K562 (cell line): ENCODE results near the gene RNF224. TPM values are rescaled to one million over a fixed set of nuclear protein-coding genes. Genes with fewer than 3 reads are reported as not detected.

ENCODE experiments used
- CREM ChIP-seq: IDR thresholded peaks from 2 replicates; pipeline ENCODE4 v1.6.1; 2014; ENCODE audit warnings: antibody characterized with exemption, low read depth
- E2F3 ChIP-seq: fragments of 250-450 bp; sonication (Bioruptor Pico); IDR thresholded peaks from 2 replicates; pipeline ENCODE4 v1.4.0; 2020; ENCODE audit warnings: mild to moderate bottlenecking
- HNRNPK ChIP-seq: fragments of 200-400 bp; formaldehyde crosslinking; IDR thresholded peaks from one replicate; pipeline ENCODE4 v1.6.1; 2018; ENCODE audit warnings: mild to moderate bottlenecking, low read depth, low read length; ENCODE audit not compliant: poor library complexity, severe bottlenecking
- STAG1 ChIP-seq: sonication (generic); formaldehyde crosslinking; IDR thresholded peaks from 2 replicates; pipeline ENCODE4 v1.5.0; 2020; ENCODE audit warnings: missing genetic modification reagents, borderline replicate concordance
- TEAD4 ChIP-seq, 2 experiments: sonication (generic) in 1 of 2; formaldehyde crosslinking in 1 of 2; IDR thresholded peaks; 2 replicates each; pipeline versions ENCODE4 v1.6.1 to v1.8.0; 2012 to 2022; ENCODE audit warnings: borderline replicate concordance in 1 of 2, inconsistent platforms in 1 of 2, low read length in 1 of 2, mild to moderate bottlenecking in 1 of 2, missing genetic modification reagents in 1 of 2
- TSC22D4 ChIP-seq: fragments of 450-650 bp; IDR thresholded peaks from 2 replicates; pipeline ENCODE4 v1.6.1; 2016; ENCODE audit warnings: missing genetic modification characterization, missing biosample characterization, control low read depth
- ZNF57 ChIP-seq: fragments of 450-650 bp; formaldehyde crosslinking; IDR thresholded peaks from 2 replicates; pipeline ENCODE4 v1.4.0; 2020; ENCODE audit warnings: mild to moderate bottlenecking, moderate library complexity
- ZNF584 ChIP-seq: fragments of 200-800 bp; sonication (Bioruptor generic); IDR thresholded peaks from 2 replicates; pipeline ENCODE4 v1.6.1; 2016; ENCODE audit warnings: low read depth, mild to moderate bottlenecking, missing genetic modification characterization, missing compliant biosample characterization
- ZNF668 ChIP-seq: fragments of 250-450 bp; sonication (Bioruptor Pico); IDR thresholded peaks from 2 replicates; pipeline ENCODE4 v1.8.0; 2022; ENCODE audit warnings: mild to moderate bottlenecking, inconsistent platforms
- ZNF699 ChIP-seq: fragments of 250-450 bp; sonication (Bioruptor Pico); IDR thresholded peaks from 2 replicates; pipeline ENCODE4 v1.8.0; 2021; ENCODE audit warnings: mild to moderate bottlenecking, moderate library complexity; ENCODE audit not compliant: insufficient replicate concordance
- ZSCAN29 ChIP-seq: fragments of 450-650 bp; IDR thresholded peaks from 2 replicates; pipeline ENCODE4 v1.6.1; 2017
- polyA plus RNA-seq, 8 experiments: library from polyadenylated mRNA; depleted of rRNA in 4 of 8; stranded (reverse) in 5 of 8; unstranded in 3 of 8; fragments of >200 nt; fragmentation: Nextera tagmentation in 2 of 8; fragmentation: Illumina TruSeq in 1 of 8; extraction: Ambion mirVana in 2 of 8; extraction: Trizol in 1 of 8; gene quantifications; 2 replicates each; pipeline versions ENCODE4 v1.2.1 to v1.2.3, GENCODE V29; 2011 to 2014; ENCODE audit warnings: inconsistent platforms in 1 of 8, missing spikeins in 1 of 8
- total RNA-seq, 7 experiments: library from RNA; depleted of rRNA in 6 of 7; stranded (reverse); fragments of >200 nt in 6 of 7; fragmentation: Illumina TruSeq in 2 of 7; extraction: Trizol in 2 of 7; gene quantifications; 2 replicates each; pipeline versions ENCODE4 v1.2.1 to v1.2.3, GENCODE V29; 2011 to 2021; ENCODE audit warnings: low replicate concordance in 1 of 7
- TF ChIP-seq, protein P1 (sequence below): fragments of 450-650 bp; formaldehyde crosslinking; IDR thresholded peaks from 2 replicates; pipeline ENCODE4 v1.4.0; 2020; ENCODE audit warnings: mild to moderate bottlenecking, moderate library complexity
- TF ChIP-seq, protein P2 (sequence below), 2 experiments: fragments of 450-650 bp in 1 of 2; sonication (generic) in 1 of 2; formaldehyde crosslinking; conservative IDR thresholded peaks; 2 replicates each; pipeline versions ENCODE4 v1.4.0 to v1.8.1; 2020 to 2022; ENCODE audit warnings: mild to moderate bottlenecking in 1 of 2, missing genetic modification reagents in 1 of 2
- TF ChIP-seq, protein P3 (sequence below), 2 experiments: fragments of 450-650 bp; IDR thresholded peaks; 2 replicates each; pipeline ENCODE4 v1.6.1; 2018; ENCODE audit warnings: mild to moderate bottlenecking in 2 of 2, low read depth in 1 of 2; ENCODE audit not compliant: partially characterized antibody in 2 of 2
- TF ChIP-seq, protein P4 (sequence below): sonication (generic); formaldehyde crosslinking; IDR thresholded peaks from 2 replicates; pipeline ENCODE4 v1.8.0; 2022; ENCODE audit warnings: mild to moderate bottlenecking, missing genetic modification reagents

RNF224 gene
- total and polyA plus RNA-seq, 9 of the 15 experiments (the other 6 are each of a cell fraction or from before 2014, with no cell fraction given), result not detected

DNA sequence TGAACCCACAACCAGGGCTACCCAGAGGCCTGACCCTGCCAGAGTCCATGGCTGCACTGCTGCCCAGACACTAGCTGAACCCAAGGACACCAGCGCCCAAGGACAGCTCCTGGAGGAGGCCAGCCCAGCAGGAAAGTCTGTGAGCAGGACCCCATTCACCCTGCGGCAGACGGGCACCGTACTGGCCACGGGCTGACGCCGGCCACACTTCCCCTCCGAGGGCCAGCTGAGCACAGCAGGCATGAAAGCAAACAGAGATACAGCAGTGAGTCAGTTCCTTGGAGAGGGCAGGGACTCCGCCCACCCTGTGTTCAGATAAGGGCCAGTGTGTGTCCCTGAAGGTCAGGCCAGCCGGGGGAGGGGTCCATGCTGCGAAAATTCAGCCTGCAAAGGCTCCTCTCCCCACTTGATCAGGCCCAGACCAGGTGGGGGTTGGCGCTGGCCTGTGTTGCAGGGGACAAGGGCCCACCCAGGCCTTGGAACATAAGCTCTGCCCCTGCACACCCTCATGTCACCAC, 8.5 kb upstream of the RNF224 start (continued):
- TF ChIP-seq, protein P1, sequence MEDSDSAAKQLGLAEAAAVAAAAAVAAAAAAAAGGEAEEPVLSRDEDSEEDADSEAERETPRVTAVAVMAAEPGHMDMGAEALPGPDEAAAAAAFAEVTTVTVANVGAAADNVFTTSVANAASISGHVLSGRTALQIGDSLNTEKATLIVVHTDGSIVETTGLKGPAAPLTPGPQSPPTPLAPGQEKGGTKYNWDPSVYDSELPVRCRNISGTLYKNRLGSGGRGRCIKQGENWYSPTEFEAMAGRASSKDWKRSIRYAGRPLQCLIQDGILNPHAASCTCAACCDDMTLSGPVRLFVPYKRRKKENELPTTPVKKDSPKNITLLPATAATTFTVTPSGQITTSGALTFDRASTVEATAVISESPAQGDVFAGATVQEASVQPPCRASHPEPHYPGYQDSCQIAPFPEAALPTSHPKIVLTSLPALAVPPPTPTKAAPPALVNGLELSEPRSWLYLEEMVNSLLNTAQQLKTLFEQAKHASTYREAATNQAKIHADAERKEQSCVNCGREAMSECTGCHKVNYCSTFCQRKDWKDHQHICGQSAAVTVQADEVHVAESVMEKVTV (CRISPR knock-in tag), result no peak
- TF ChIP-seq TEAD4 (IDR thresholded peaks at IDR 0.05; ENCODE audit: low read length), result peak; percentile 66
- no peak for TF ChIP-seq TEAD4 (CRISPR knock-in tag; IDR thresholded peaks at IDR 0.05; ENCODE audit: borderline replicate concordance)
- no peak for TF ChIP-seq ZSCAN29
- TF ChIP-seq TSC22D4, result no peak
- TF ChIP-seq STAG1 (CRISPR knock-in tag), result no peak
- TF ChIP-seq, protein P2, sequence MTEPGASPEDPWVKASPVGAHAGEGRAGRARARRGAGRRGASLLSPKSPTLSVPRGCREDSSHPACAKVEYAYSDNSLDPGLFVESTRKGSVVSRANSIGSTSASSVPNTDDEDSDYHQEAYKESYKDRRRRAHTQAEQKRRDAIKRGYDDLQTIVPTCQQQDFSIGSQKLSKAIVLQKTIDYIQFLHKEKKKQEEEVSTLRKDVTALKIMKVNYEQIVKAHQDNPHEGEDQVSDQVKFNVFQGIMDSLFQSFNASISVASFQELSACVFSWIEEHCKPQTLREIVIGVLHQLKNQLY (CRISPR knock-in tag; conservative IDR thresholded peaks at IDR 0.05), result no peak
- no peak for TF ChIP-seq ZNF584 (CRISPR knock-in tag)
- no peak for TF ChIP-seq ZNF668
- TF ChIP-seq, protein P3, sequence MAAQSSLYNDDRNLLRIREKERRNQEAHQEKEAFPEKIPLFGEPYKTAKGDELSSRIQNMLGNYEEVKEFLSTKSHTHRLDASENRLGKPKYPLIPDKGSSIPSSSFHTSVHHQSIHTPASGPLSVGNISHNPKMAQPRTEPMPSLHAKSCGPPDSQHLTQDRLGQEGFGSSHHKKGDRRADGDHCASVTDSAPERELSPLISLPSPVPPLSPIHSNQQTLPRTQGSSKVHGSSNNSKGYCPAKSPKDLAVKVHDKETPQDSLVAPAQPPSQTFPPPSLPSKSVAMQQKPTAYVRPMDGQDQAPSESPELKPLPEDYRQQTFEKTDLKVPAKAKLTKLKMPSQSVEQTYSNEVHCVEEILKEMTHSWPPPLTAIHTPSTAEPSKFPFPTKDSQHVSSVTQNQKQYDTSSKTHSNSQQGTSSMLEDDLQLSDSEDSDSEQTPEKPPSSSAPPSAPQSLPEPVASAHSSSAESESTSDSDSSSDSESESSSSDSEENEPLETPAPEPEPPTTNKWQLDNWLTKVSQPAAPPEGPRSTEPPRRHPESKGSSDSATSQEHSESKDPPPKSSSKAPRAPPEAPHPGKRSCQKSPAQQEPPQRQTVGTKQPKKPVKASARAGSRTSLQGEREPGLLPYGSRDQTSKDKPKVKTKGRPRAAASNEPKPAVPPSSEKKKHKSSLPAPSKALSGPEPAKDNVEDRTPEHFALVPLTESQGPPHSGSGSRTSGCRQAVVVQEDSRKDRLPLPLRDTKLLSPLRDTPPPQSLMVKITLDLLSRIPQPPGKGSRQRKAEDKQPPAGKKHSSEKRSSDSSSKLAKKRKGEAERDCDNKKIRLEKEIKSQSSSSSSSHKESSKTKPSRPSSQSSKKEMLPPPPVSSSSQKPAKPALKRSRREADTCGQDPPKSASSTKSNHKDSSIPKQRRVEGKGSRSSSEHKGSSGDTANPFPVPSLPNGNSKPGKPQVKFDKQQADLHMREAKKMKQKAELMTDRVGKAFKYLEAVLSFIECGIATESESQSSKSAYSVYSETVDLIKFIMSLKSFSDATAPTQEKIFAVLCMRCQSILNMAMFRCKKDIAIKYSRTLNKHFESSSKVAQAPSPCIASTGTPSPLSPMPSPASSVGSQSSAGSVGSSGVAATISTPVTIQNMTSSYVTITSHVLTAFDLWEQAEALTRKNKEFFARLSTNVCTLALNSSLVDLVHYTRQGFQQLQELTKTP (IDR thresholded peaks at IDR 0.05; ENCODE audit: low read depth in 1 of 2, partially characterized antibody in 2 of 2), result no peak
- TF ChIP-seq, protein P4, sequence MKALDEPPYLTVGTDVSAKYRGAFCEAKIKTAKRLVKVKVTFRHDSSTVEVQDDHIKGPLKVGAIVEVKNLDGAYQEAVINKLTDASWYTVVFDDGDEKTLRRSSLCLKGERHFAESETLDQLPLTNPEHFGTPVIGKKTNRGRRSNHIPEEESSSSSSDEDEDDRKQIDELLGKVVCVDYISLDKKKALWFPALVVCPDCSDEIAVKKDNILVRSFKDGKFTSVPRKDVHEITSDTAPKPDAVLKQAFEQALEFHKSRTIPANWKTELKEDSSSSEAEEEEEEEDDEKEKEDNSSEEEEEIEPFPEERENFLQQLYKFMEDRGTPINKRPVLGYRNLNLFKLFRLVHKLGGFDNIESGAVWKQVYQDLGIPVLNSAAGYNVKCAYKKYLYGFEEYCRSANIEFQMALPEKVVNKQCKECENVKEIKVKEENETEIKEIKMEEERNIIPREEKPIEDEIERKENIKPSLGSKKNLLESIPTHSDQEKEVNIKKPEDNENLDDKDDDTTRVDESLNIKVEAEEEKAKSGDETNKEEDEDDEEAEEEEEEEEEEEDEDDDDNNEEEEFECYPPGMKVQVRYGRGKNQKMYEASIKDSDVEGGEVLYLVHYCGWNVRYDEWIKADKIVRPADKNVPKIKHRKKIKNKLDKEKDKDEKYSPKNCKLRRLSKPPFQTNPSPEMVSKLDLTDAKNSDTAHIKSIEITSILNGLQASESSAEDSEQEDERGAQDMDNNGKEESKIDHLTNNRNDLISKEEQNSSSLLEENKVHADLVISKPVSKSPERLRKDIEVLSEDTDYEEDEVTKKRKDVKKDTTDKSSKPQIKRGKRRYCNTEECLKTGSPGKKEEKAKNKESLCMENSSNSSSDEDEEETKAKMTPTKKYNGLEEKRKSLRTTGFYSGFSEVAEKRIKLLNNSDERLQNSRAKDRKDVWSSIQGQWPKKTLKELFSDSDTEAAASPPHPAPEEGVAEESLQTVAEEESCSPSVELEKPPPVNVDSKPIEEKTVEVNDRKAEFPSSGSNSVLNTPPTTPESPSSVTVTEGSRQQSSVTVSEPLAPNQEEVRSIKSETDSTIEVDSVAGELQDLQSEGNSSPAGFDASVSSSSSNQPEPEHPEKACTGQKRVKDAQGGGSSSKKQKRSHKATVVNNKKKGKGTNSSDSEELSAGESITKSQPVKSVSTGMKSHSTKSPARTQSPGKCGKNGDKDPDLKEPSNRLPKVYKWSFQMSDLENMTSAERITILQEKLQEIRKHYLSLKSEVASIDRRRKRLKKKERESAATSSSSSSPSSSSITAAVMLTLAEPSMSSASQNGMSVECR (CRISPR knock-in tag), result peak; percentile 90
- TF ChIP-seq ZNF57, result 0 out of 2 replicates have a peak, but pooled peaks have one; percentile 31
- peak; percentile 73; the same call in 1 of the 2 replicates for TF ChIP-seq E2F3 (CRISPR knock-in tag)
- no peak for TF ChIP-seq ZNF699 (CRISPR knock-in tag)
- peak; percentile 79 for TF ChIP-seq CREM
- TF ChIP-seq HNRNPK, result no peak
